ENCODE data around the gene CCR5.

Gene CCR5

GRCh38 chr3:46335541-46335940 is 35.2 kb upstream of the CCR5 start:
- Histone ChIP-seq H3K27ac (ENCODE audit: extremely low read depth, low read depth, low read length) (no peak overlapping the region), H3K4me3 (ENCODE audit: low read depth, low read length) (no peak overlapping the region), H3K9me3 (ENCODE audit: control insufficient read depth, insufficient read depth, low read depth, low read length) (no peaks in the 10 kb centered on the region), H3K36me3 (ENCODE audit: control insufficient read depth in 2 of 2, insufficient read depth in 1 of 2, low read length in 2 of 2) (no peaks in the 10 kb centered on the region), H3K4me1 (ENCODE audit: control insufficient read depth, insufficient read depth, low read length) (no peaks in the 10 kb centered on the region)
- ChIA-PET CTCF (no interaction called here), POLR2A (interaction anchor here (0.6 kb wide), 1 partner anchor 1993 kb away, joined by 4 read pairs; no protein-coding TSS in a partner anchor)
- no peak for TF ChIP-seq WT1 (tag by site-specific recombination; IDR thresholded peaks at IDR 0.05)
- no peak for TF ChIP-seq BCL11A (tag by site-specific recombination; IDR thresholded peaks at IDR 0.05; ENCODE audit: low read depth)
- TF ChIP-seq GLI4 (tag by site-specific recombination; IDR thresholded peaks at IDR 0.05) = no peak
- TF ChIP-seq ZNF629 (tag by site-specific recombination; IDR thresholded peaks at IDR 0.05) = no peak
- TF ChIP-seq ZNF501 (tag by site-specific recombination; IDR thresholded peaks at IDR 0.05) = no peak

GRCh38 chr3:46337911-46338310 is 32.8 kb upstream of the CCR5 start:
- TF ChIP-seq ZNF629 (tag by site-specific recombination; IDR thresholded peaks at IDR 0.05) (no peak), ZNF223 (tag by site-specific recombination; IDR thresholded peaks at IDR 0.05) (no peak), SETDB1 (IDR thresholded peaks at IDR 0.05; ENCODE audit: insufficient read length, low read length) (no peak), ZNF529 (tag by site-specific recombination; IDR thresholded peaks at IDR 0.05; ENCODE audit: insufficient replicate concordance) (no peak), ZNF140 (tag by site-specific recombination; IDR thresholded peaks at IDR 0.05) (no peak), GLI4 (tag by site-specific recombination; IDR thresholded peaks at IDR 0.05) (no peak), ZBTB1 (tag by site-specific recombination; IDR thresholded peaks at IDR 0.05) (no peak)
- TF ChIP-seq, protein P1, sequence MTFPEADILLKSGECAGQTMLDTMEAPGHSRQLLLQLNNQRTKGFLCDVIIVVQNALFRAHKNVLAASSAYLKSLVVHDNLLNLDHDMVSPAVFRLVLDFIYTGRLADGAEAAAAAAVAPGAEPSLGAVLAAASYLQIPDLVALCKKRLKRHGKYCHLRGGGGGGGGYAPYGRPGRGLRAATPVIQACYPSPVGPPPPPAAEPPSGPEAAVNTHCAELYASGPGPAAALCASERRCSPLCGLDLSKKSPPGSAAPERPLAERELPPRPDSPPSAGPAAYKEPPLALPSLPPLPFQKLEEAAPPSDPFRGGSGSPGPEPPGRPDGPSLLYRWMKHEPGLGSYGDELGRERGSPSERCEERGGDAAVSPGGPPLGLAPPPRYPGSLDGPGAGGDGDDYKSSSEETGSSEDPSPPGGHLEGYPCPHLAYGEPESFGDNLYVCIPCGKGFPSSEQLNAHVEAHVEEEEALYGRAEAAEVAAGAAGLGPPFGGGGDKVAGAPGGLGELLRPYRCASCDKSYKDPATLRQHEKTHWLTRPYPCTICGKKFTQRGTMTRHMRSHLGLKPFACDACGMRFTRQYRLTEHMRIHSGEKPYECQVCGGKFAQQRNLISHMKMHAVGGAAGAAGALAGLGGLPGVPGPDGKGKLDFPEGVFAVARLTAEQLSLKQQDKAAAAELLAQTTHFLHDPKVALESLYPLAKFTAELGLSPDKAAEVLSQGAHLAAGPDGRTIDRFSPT (tag by site-specific recombination; IDR thresholded peaks at IDR 0.05) = no peak
- TF ChIP-seq, protein P2, sequence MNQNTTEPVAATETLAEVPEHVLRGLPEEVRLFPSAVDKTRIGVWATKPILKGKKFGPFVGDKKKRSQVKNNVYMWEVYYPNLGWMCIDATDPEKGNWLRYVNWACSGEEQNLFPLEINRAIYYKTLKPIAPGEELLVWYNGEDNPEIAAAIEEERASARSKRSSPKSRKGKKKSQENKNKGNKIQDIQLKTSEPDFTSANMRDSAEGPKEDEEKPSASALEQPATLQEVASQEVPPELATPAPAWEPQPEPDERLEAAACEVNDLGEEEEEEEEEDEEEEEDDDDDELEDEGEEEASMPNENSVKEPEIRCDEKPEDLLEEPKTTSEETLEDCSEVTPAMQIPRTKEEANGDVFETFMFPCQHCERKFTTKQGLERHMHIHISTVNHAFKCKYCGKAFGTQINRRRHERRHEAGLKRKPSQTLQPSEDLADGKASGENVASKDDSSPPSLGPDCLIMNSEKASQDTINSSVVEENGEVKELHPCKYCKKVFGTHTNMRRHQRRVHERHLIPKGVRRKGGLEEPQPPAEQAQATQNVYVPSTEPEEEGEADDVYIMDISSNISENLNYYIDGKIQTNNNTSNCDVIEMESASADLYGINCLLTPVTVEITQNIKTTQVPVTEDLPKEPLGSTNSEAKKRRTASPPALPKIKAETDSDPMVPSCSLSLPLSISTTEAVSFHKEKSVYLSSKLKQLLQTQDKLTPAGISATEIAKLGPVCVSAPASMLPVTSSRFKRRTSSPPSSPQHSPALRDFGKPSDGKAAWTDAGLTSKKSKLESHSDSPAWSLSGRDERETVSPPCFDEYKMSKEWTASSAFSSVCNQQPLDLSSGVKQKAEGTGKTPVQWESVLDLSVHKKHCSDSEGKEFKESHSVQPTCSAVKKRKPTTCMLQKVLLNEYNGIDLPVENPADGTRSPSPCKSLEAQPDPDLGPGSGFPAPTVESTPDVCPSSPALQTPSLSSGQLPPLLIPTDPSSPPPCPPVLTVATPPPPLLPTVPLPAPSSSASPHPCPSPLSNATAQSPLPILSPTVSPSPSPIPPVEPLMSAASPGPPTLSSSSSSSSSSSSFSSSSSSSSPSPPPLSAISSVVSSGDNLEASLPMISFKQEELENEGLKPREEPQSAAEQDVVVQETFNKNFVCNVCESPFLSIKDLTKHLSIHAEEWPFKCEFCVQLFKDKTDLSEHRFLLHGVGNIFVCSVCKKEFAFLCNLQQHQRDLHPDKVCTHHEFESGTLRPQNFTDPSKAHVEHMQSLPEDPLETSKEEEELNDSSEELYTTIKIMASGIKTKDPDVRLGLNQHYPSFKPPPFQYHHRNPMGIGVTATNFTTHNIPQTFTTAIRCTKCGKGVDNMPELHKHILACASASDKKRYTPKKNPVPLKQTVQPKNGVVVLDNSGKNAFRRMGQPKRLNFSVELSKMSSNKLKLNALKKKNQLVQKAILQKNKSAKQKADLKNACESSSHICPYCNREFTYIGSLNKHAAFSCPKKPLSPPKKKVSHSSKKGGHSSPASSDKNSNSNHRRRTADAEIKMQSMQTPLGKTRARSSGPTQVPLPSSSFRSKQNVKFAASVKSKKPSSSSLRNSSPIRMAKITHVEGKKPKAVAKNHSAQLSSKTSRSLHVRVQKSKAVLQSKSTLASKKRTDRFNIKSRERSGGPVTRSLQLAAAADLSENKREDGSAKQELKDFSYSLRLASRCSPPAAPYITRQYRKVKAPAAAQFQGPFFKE (tag by site-specific recombination; IDR thresholded peaks at IDR 0.05; ENCODE audit: borderline replicate concordance) = no peak
- Histone ChIP-seq H3K9me3 (ENCODE audit: control insufficient read depth, insufficient read depth, low read depth, low read length) (no peaks in the 10 kb centered on the region), H3K36me3 (ENCODE audit: control insufficient read depth in 2 of 2, insufficient read depth in 1 of 2, low read length in 2 of 2) (no peaks in the 10 kb centered on the region), H3K4me3 (ENCODE audit: low read depth, low read length) (no peak overlapping the region), H3K27ac (ENCODE audit: extremely low read depth, low read depth, low read length) (no peak overlapping the region), H3K4me1 (ENCODE audit: control insufficient read depth, insufficient read depth, low read length) (no peaks in the 10 kb centered on the region)
- CTCF ChIA-PET = no interaction called here
- POLR2A ChIA-PET = no interaction called here

GRCh38 chr3:46338840-46339239 is 31.9 kb upstream of the CCR5 start:
- H3K4me3 ChIP-seq (ENCODE audit: low read depth, low read length) = no peak overlapping the region
- ChIA-PET CTCF (no interaction called here), POLR2A (no interaction called here)
- no peaks in the 10 kb centered on the region for H3K9me3 ChIP-seq (ENCODE audit: control insufficient read depth, insufficient read depth, low read depth, low read length)
- no peaks in the 10 kb centered on the region for H3K4me1 ChIP-seq (ENCODE audit: control insufficient read depth, insufficient read depth, low read length)
- no peaks in the 10 kb centered on the region for H3K36me3 ChIP-seq (ENCODE audit: control insufficient read depth in 2 of 2, insufficient read depth in 1 of 2, low read length in 2 of 2)
- H3K27ac ChIP-seq (ENCODE audit: extremely low read depth, low read depth, low read length) = no peak overlapping the region
- TF ChIP-seq ZNF404 (tag by site-specific recombination; IDR thresholded peaks at IDR 0.05) (no peak), SETDB1 (IDR thresholded peaks at IDR 0.05; ENCODE audit: insufficient read length, low read length) (peak; percentile 74)
